GM12878 (cell line): ENCODE results near the gene DCAF11. TPM values are rescaled to one million over a fixed set of nuclear protein-coding genes. Genes with fewer than 3 reads are reported as not detected.

Source experiments
- ATAC-seq: fragments of 200-7000 bp; cut with Tn5 transposase; 3 replicates; pipeline ENCODE4 v1.9.1; 2020; ENCODE audit warnings: mild to moderate bottlenecking, moderate library complexity
- BruUV-seq: library from RNA; stranded (reverse); fragments of 400-500 nt; replicated peaks from 2 replicates; lab custom pipeline; 2021; lab: Mats Ljungman, UMichigan
- CTCF ChIA-PET: fragments of 300-600 bp; sonication (Branson Sonifier 250); formaldehyde crosslinking; extraction: SDS; loops from one replicate; lab custom pipeline; 2021; ENCODE audit warnings: inconsistent platforms; lab: Yijun Ruan, JAX
- POLR2A ChIA-PET: fragments of 350-600 bp; formaldehyde crosslinking; extraction: SDS; loops from one replicate; lab custom pipeline; 2021; ENCODE audit warnings: inconsistent platforms; lab: Charles Lee
- RAD21 ChIA-PET: fragments of 300-600 bp; sonication (Branson Sonifier 250); formaldehyde crosslinking; loops from one replicate; lab custom pipeline; 2023; ENCODE audit warnings: antibody characterized with exemption; ENCODE audit not compliant: unreplicated experiment; lab: Charles Lee
- SMC1A ChIA-PET: fragments of 300-600 bp; sonication (Branson Sonifier 250); formaldehyde crosslinking; loops from one replicate; lab custom pipeline; 2023; ENCODE audit not compliant: unreplicated experiment, uncharacterized antibody; lab: Charles Lee
- DNase-seq: peaks from one replicate; pipeline ENCODE4 v3.0.0-alpha.2; 2011; ENCODE audit warnings: low read depth, low spot score
- FAIRE-seq: peaks from 3 replicates; lab custom pipeline; 2011; peaks lifted over from hg19 to GRCh38; lab: Jason Lieb, UNC
- H2AFZ ChIP-seq: 2 replicates; pipeline ENCODE4 v1.6.0; 2011; ENCODE audit warnings: low read depth, low read length, control low read depth; ENCODE audit not compliant: control insufficient read depth
- H3K27ac ChIP-seq: 2 replicates; pipeline ENCODE4 v1.5.1; 2011; ENCODE audit warnings: control low read depth; ENCODE audit not compliant: control insufficient read depth, insufficient read depth
- H3K27me3 ChIP-seq, 2 experiments: replicated peaks in 1 of 2; 2 replicates each; pipeline versions ENCODE4 v1.6.0 to v1.6.1; 2011; ENCODE audit warnings: low read length in 1 of 2; ENCODE audit not compliant: control insufficient read depth in 2 of 2, insufficient read depth in 2 of 2
- H3K36me3 ChIP-seq, 2 experiments: 2 replicates each; pipeline ENCODE4 v1.5.1; 2011; ENCODE audit warnings: low read length in 1 of 2; ENCODE audit not compliant: control insufficient read depth in 2 of 2, insufficient read depth in 2 of 2
- H3K4me1 ChIP-seq: 2 replicates; pipeline ENCODE4 v1.6.1; 2011; ENCODE audit warnings: mild to moderate bottlenecking, low read length, moderate library complexity, mixed read lengths; ENCODE audit not compliant: control insufficient read depth, insufficient read depth
- H3K4me2 ChIP-seq: 2 replicates; pipeline ENCODE4 v1.6.0; 2011; ENCODE audit warnings: control low read depth; ENCODE audit not compliant: control insufficient read depth, insufficient read depth
- H3K4me3 ChIP-seq: fragments of 200-600 bp; sonication (generic); 2 replicates; pipeline ENCODE4 v1.5.1; 2016
- H3K79me2 ChIP-seq: 2 replicates; pipeline ENCODE4 v1.6.0; 2011; ENCODE audit warnings: low read length; ENCODE audit not compliant: control insufficient read depth, insufficient read depth
- H3K9ac ChIP-seq: 2 replicates; pipeline ENCODE4 v1.8.0; 2011; ENCODE audit warnings: low read length, control low read depth, mixed read lengths; ENCODE audit not compliant: control insufficient read depth, insufficient read depth
- H3K9me3 ChIP-seq: replicated peaks from 3 replicates; pipeline ENCODE4 v1.5.1; 2011; ENCODE audit warnings: mild to moderate bottlenecking, low read length; ENCODE audit not compliant: control insufficient read depth, insufficient read depth
- H4K20me1 ChIP-seq: 2 replicates; pipeline ENCODE4 v1.6.0; 2011; ENCODE audit not compliant: control insufficient read depth, insufficient read depth
- ASH2L ChIP-seq: fragments of 300-600, 200-600 bp; sonication (generic); IDR thresholded peaks from 2 replicates; pipeline ENCODE4 v1.6.1; 2017; ENCODE audit warnings: low read depth, mild to moderate bottlenecking, borderline replicate concordance
- CBFB ChIP-seq: IDR thresholded peaks from 2 replicates; pipeline ENCODE4 v1.6.1; 2016; ENCODE audit warnings: antibody characterized with exemption, low read depth
- NR2C1 ChIP-seq: fragments of 450-650 bp; IDR thresholded peaks from 2 replicates; pipeline ENCODE4 v1.6.1; 2017; ENCODE audit warnings: antibody characterized with exemption, mild to moderate bottlenecking, moderate library complexity
- SMARCA5 ChIP-seq: fragments of 450-650 bp; IDR thresholded peaks from 2 replicates; pipeline ENCODE4 v1.6.1; 2017; ENCODE audit warnings: mild to moderate bottlenecking
- SPI1 ChIP-seq: IDR thresholded peaks from 2 replicates; pipeline ENCODE4 v1.6.1; 2011; ENCODE audit warnings: low read depth, mild to moderate bottlenecking, low read length, moderate library complexity, borderline replicate concordance; ENCODE audit not compliant: insufficient read depth
- WGBS: methylation state at CpG from one replicate; pipeline ENCODE4 v1.1.6; 2016; ENCODE audit warnings: low lambda C conversion rate; ENCODE audit not compliant: insufficient replicate concordance, insufficient coverage; ENCODE audit errors: missing lambda C conversion rate; 5-methylcytosine and 5-hydroxymethylcytosine counted together
- in situ Hi-C: fragments of 300-500 bp; cut with MboI; formaldehyde crosslinking; loops from 9 replicates; pipeline ENCODE4 v1.14.3; 2018; ENCODE audit warnings: mixed read lengths
- intact Hi-C: fragments of 100-400 bp; cut with micrococcal nuclease; formaldehyde crosslinking; loops from one replicate; pipeline ENCODE4 v1.14.2; 2022; ENCODE audit not compliant: unreplicated experiment
- polyA plus RNA-seq, 11 experiments: library from polyadenylated mRNA; depleted of rRNA in 4 of 11; unstranded in 6 of 11; stranded (reverse) in 5 of 11; fragments of >200 nt; fragmentation: Nextera tagmentation in 4 of 11; fragmentation: Illumina TruSeq in 1 of 11; extraction: Ambion mirVana in 4 of 11; extraction: Trizol in 1 of 11; gene quantifications; 1 replicate in 1 of 11; 2 replicates in 10 of 11; pipeline versions ENCODE4 v1.2.1 to v1.2.3, GENCODE V29; 2011 to 2016; ENCODE audit warnings: inconsistent platforms in 2 of 11, missing spikeins in 2 of 11, low read depth in 1 of 11
- total RNA-seq, 4 experiments: library from RNA; depleted of rRNA in 3 of 4; stranded (reverse); fragments of >200 nt in 3 of 4; fragmentation: Illumina TruSeq in 1 of 4; extraction: Trizol in 1 of 4; gene quantifications; 2 replicates each; pipeline versions ENCODE4 v1.2.1 to v1.2.3, GENCODE V29; 2013 to 2021
- TF ChIP-seq, protein P1 (sequence below): IDR thresholded peaks from 2 replicates; pipeline ENCODE4 v1.6.1; 2011; ENCODE audit warnings: low read depth, low read length, improper control_type of control experiment, borderline replicate concordance
- TF ChIP-seq, protein P2 (sequence below): fragments of 450-650 bp; IDR thresholded peaks from 2 replicates; pipeline ENCODE4 v1.6.1; 2017; ENCODE audit warnings: mild to moderate bottlenecking

The DCAF11 gene
- total and polyA plus RNA-seq, 10 of the 15 experiments (the other 5 are each of a cell fraction or from before 2014, with no cell fraction given): 13.4 to 91.2 (median 68.7) TPM

DNA sequence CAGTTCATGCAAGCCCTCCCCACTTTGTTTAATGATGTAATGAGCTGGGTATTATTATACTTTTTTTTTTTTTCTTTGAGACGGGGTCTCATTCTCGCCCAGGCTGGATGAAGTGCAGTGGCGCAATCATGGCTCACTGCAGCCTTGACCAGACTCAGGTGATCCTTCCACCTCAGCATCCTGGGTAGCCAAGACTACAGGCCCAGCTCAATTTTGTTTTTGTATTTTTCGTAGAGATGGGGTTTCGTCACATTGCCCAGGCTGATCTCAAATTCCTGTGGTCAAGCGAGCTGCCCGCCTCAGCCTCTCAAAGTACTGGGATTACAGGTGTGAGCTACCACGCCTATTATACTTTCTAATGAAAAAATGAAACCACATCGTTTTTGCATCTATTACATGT lies 4.5 kb upstream of the DCAF11 start:
- RAD21 ChIA-PET: interaction anchor here (0.7 to 6.9 kb wide), 14 partner anchors 8 to 197 kb away, joined by 3 to 153 read pairs (median 8); partner anchors contain the start of genes CHMP4A, CIDEB, EMC9 and IRF9
- Histone ChIP-seq H3K79me2 (peaks cover 7% of the 10 kb centered on the region), H3K27ac (no peak overlapping the region), H3K4me1 (peaks cover 7% of the 10 kb centered on the region), H3K9ac (no peak overlapping the region), H3K36me3 (no peaks in the 10 kb centered on the region), H3K4me3 (no peak overlapping the region), H2AFZ (no peak overlapping the region), H3K9me3 (no peaks in the 10 kb centered on the region), H3K27me3 (no peaks in the 10 kb centered on the region), H4K20me1 (no peaks in the 10 kb centered on the region), H3K4me2 (no peak overlapping the region)
- CTCF ChIA-PET: interaction anchor here (0.7 to 11.3 kb wide), 20 partner anchors 10 to 230 kb away, joined by 3 to 294 read pairs (median 5); partner anchors contain the start of genes CARMIL3, CHMP4A, IRF9 and PCK2
- TF ChIP-seq SMARCA5: no peak
- TF ChIP-seq, protein P1, sequence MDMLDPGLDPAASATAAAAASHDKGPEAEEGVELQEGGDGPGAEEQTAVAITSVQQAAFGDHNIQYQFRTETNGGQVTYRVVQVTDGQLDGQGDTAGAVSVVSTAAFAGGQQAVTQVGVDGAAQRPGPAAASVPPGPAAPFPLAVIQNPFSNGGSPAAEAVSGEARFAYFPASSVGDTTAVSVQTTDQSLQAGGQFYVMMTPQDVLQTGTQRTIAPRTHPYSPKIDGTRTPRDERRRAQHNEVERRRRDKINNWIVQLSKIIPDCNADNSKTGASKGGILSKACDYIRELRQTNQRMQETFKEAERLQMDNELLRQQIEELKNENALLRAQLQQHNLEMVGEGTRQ: no peak
- no peak for TF ChIP-seq ASH2L
- no peak for TF ChIP-seq SPI1
- no peak for TF ChIP-seq CBFB
- TF ChIP-seq, protein P2, sequence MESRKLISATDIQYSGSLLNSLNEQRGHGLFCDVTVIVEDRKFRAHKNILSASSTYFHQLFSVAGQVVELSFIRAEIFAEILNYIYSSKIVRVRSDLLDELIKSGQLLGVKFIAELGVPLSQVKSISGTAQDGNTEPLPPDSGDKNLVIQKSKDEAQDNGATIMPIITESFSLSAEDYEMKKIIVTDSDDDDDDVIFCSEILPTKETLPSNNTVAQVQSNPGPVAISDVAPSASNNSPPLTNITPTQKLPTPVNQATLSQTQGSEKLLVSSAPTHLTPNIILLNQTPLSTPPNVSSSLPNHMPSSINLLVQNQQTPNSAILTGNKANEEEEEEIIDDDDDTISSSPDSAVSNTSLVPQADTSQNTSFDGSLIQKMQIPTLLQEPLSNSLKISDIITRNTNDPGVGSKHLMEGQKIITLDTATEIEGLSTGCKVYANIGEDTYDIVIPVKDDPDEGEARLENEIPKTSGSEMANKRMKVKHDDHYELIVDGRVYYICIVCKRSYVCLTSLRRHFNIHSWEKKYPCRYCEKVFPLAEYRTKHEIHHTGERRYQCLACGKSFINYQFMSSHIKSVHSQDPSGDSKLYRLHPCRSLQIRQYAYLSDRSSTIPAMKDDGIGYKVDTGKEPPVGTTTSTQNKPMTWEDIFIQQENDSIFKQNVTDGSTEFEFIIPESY: no peak
- no peak for TF ChIP-seq NR2C1
- POLR2A ChIA-PET: interaction anchor here (0.7 to 5.8 kb wide), 10 partner anchors 15 to 888 kb away, joined by 3 to 90 read pairs (median 4); partner anchors contain the start of genes IRF9, PCK2, PSME1 and PSME2
- no TSS peak for BruUV-seq
- 92% methylated on average over 9 of the region's 9 CpGs for WGBS
- intact Hi-C loops: no loop called here
- in situ Hi-C loops: loop anchor here (25.0 kb wide), 1 partner anchor 798 kb away; the partner anchor contains the start of genes BCL2L2, PABPN1 and PPP1R3E
- no peak for ATAC-seq
- no peak for FAIRE-seq
- SMC1A ChIA-PET: interaction anchor here (0.6 to 9.6 kb wide), 19 partner anchors 10 to 187 kb away, joined by 3 to 195 read pairs (median 11); partner anchors contain the start of genes CHMP4A, EMC9, IRF9 and PCK2
- no peak for DNase-seq
